HEK293 (cell line): ENCODE results near the gene OPA1.

Source experiments
- CTCF ChIA-PET: fragments of 350-600 bp; formaldehyde crosslinking; extraction: SDS; loops from one replicate; lab custom pipeline; 2021; ENCODE audit warnings: antibody characterized with exemption; lab: Yijun Ruan, JAX
- POLR2A ChIA-PET: fragments of 300-600 bp; formaldehyde crosslinking; extraction: SDS; loops from one replicate; lab custom pipeline; 2020; ENCODE audit warnings: antibody characterized with exemption, inconsistent platforms; lab: Yijun Ruan, JAX
- H3K27ac ChIP-seq: fragments of 200-500 bp; sonication (Bioruptor generic); 2 replicates; pipeline ENCODE4 v1.5.1; 2014; ENCODE audit warnings: low read depth, low read length, control low read depth, inconsistent platforms; ENCODE audit errors: extremely low read depth
- H3K36me3 ChIP-seq, 2 experiments: fragments of 200-500 bp in 1 of 2; sonication (Bioruptor generic) in 1 of 2; 1 replicate in 1 of 2; 2 replicates in 1 of 2; pipeline ENCODE4 v1.5.1; 2014 to 2017; ENCODE audit warnings: inconsistent platforms in 2 of 2, low read length in 2 of 2; ENCODE audit not compliant: control insufficient read depth in 2 of 2, insufficient read depth in 1 of 2
- H3K4me1 ChIP-seq: fragments of 200-500 bp; sonication (Bioruptor generic); 2 replicates; pipeline ENCODE4 v1.5.1; 2014; ENCODE audit warnings: mild to moderate bottlenecking, low read length, inconsistent platforms; ENCODE audit not compliant: control insufficient read depth, insufficient read depth
- H3K4me3 ChIP-seq: 2 replicates; pipeline ENCODE4 v1.5.1; 2011; ENCODE audit warnings: low read depth, mild to moderate bottlenecking, control low read depth, low read length, moderate library complexity
- H3K9me3 ChIP-seq: fragments of 200-500 bp; sonication (Bioruptor generic); 2 replicates; pipeline ENCODE4 v1.5.1; 2014; ENCODE audit warnings: low read depth, low read length, inconsistent platforms; ENCODE audit not compliant: control insufficient read depth, insufficient read depth
- OVOL3 ChIP-seq: fragments of 450-650 bp; formaldehyde crosslinking; IDR thresholded peaks from 2 replicates; pipeline ENCODE4 v1.5.1; 2016; ENCODE audit warnings: missing biosample characterization, missing genetic modification characterization
- TRIM28 ChIP-seq: IDR thresholded peaks from 2 replicates; pipeline ENCODE4 v1.6.1; 2011; ENCODE audit warnings: low read length, control low read depth, borderline replicate concordance
- ZBTB1 ChIP-seq: fragments of 450-650 bp; formaldehyde crosslinking; IDR thresholded peaks from 2 replicates; pipeline ENCODE4 v1.5.1; 2016; ENCODE audit warnings: missing biosample characterization, missing genetic modification characterization
- ZBTB20 ChIP-seq: fragments of 450-650 bp; formaldehyde crosslinking; IDR thresholded peaks from 2 replicates; pipeline ENCODE4 v1.5.1; 2016; ENCODE audit warnings: missing biosample characterization, missing genetic modification characterization
- ZBTB8A ChIP-seq: fragments of 450-650 bp; formaldehyde crosslinking; IDR thresholded peaks from 2 replicates; pipeline ENCODE4 v1.5.1; 2016; ENCODE audit warnings: missing biosample characterization, missing genetic modification characterization
- ZIC2 ChIP-seq: fragments of 450-650 bp; formaldehyde crosslinking; IDR thresholded peaks from 2 replicates; pipeline ENCODE4 v1.5.1; 2016; ENCODE audit warnings: missing biosample characterization, missing genetic modification characterization
- ZNF121 ChIP-seq: fragments of 450-650 bp; formaldehyde crosslinking; IDR thresholded peaks from 2 replicates; pipeline ENCODE4 v1.5.1; 2016; ENCODE audit warnings: missing biosample characterization, missing genetic modification characterization
- ZNF16 ChIP-seq: fragments of 450-650 bp; formaldehyde crosslinking; IDR thresholded peaks from 2 replicates; pipeline ENCODE4 v1.5.1; 2016; ENCODE audit warnings: low read depth, missing biosample characterization, missing genetic modification characterization
- ZNF174 ChIP-seq: fragments of 450-650 bp; formaldehyde crosslinking; IDR thresholded peaks from 2 replicates; pipeline ENCODE4 v1.5.0; 2017; ENCODE audit warnings: missing biosample characterization, mild to moderate bottlenecking, missing genetic modification characterization
- ZNF175 ChIP-seq: fragments of 450-650 bp; formaldehyde crosslinking; IDR thresholded peaks from 2 replicates; pipeline ENCODE4 v1.5.1; 2016; ENCODE audit warnings: missing biosample characterization, missing genetic modification characterization
- ZNF221 ChIP-seq: fragments of 450-650 bp; formaldehyde crosslinking; IDR thresholded peaks from 2 replicates; pipeline ENCODE4 v1.5.1; 2017; ENCODE audit warnings: missing biosample characterization, missing genetic modification characterization, borderline replicate concordance
- ZNF394 ChIP-seq: fragments of 450-650 bp; formaldehyde crosslinking; IDR thresholded peaks from 2 replicates; pipeline ENCODE4 v1.5.1; 2016; ENCODE audit warnings: missing biosample characterization, missing genetic modification characterization, mild to moderate bottlenecking, moderate library complexity, borderline replicate concordance
- ZNF510 ChIP-seq: fragments of 450-650 bp; formaldehyde crosslinking; IDR thresholded peaks from 2 replicates; pipeline ENCODE4 v1.5.1; 2018; ENCODE audit warnings: mild to moderate bottlenecking, missing genetic modification characterization, missing biosample characterization; ENCODE audit not compliant: insufficient replicate concordance
- ZNF548 ChIP-seq: fragments of 450-650 bp; formaldehyde crosslinking; IDR thresholded peaks from 2 replicates; pipeline ENCODE4 v1.5.1; 2016; ENCODE audit warnings: missing biosample characterization, missing genetic modification characterization
- ZNF571 ChIP-seq: fragments of 450-650 bp; formaldehyde crosslinking; IDR thresholded peaks from 2 replicates; pipeline ENCODE4 v1.5.0; 2017; ENCODE audit warnings: missing biosample characterization, missing genetic modification characterization
- ZNF600 ChIP-seq: fragments of 450-650 bp; formaldehyde crosslinking; IDR thresholded peaks from 2 replicates; pipeline ENCODE4 v1.5.1; 2016; ENCODE audit warnings: missing biosample characterization, missing genetic modification characterization
- ZNF610 ChIP-seq: fragments of 450-650 bp; formaldehyde crosslinking; IDR thresholded peaks from 2 replicates; pipeline ENCODE4 v1.5.1; 2016; ENCODE audit warnings: missing biosample characterization, missing genetic modification characterization, borderline replicate concordance
- ZNF626 ChIP-seq: fragments of 450-650 bp; sonication (Bioruptor Pico); formaldehyde crosslinking; IDR thresholded peaks from 2 replicates; pipeline ENCODE4 v1.5.1; 2018; ENCODE audit warnings: missing biosample characterization, missing genetic modification characterization, inconsistent platforms
- ZNF654 ChIP-seq: fragments of 450-650 bp; formaldehyde crosslinking; IDR thresholded peaks from 2 replicates; pipeline ENCODE4 v1.5.1; 2016; ENCODE audit warnings: low read depth, missing biosample characterization, missing genetic modification characterization
- ZNF660 ChIP-seq: fragments of 450-650 bp; IDR thresholded peaks from 2 replicates; pipeline ENCODE4 v1.5.1; 2018; ENCODE audit warnings: missing biosample characterization, mild to moderate bottlenecking, missing genetic modification characterization
- ZNF670 ChIP-seq: fragments of 450-650 bp; formaldehyde crosslinking; IDR thresholded peaks from 2 replicates; pipeline ENCODE4 v1.5.1; 2016; ENCODE audit warnings: missing biosample characterization, missing genetic modification characterization, low read depth
- ZNF785 ChIP-seq: fragments of 450-650 bp; formaldehyde crosslinking; IDR thresholded peaks from 2 replicates; pipeline ENCODE4 v1.5.1; 2016; ENCODE audit warnings: missing biosample characterization, missing genetic modification characterization
- ZNF830 ChIP-seq: fragments of 450-650 bp; IDR thresholded peaks from 2 replicates; pipeline ENCODE4 v1.5.0; 2018; ENCODE audit warnings: missing biosample characterization, missing genetic modification characterization, low read depth, mild to moderate bottlenecking, moderate library complexity
- ZNF837 ChIP-seq: fragments of 450-650 bp; formaldehyde crosslinking; IDR thresholded peaks from 2 replicates; pipeline ENCODE4 v1.5.1; 2016; ENCODE audit warnings: missing biosample characterization, missing genetic modification characterization
- ZSCAN23 ChIP-seq: fragments of 450-650 bp; formaldehyde crosslinking; IDR thresholded peaks from 2 replicates; pipeline ENCODE4 v1.5.1; 2016; ENCODE audit warnings: missing biosample characterization, missing genetic modification characterization
- TF ChIP-seq, protein P1 (sequence below): fragments of 450-650 bp; formaldehyde crosslinking; IDR thresholded peaks from 2 replicates; pipeline ENCODE4 v1.5.1; 2016; ENCODE audit warnings: missing biosample characterization, missing genetic modification characterization

The OPA1 gene

GRCh38 chr3:193656445-193656844, 63.4 kb downstream of the OPA1 start:
- Histone ChIP-seq H3K36me3 (peaks cover 5 to 84% of the 10 kb centered on the region in 2 experiments), H3K4me3 (no peak overlapping the region), H3K9me3 (no peaks in the 10 kb centered on the region), H3K27ac (no peak overlapping the region), H3K4me1 (no peaks in the 10 kb centered on the region)
- no peak for TF ChIP-seq ZNF121 (tag by site-specific recombination)
- no peak for TF ChIP-seq ZNF837 (tag by site-specific recombination)
- TF ChIP-seq ZNF610 (tag by site-specific recombination) = no peak
- TF ChIP-seq ZNF626 = no peak
- no peak for TF ChIP-seq ZNF660 (tag by site-specific recombination)
- TF ChIP-seq ZNF510 = no peak
- TF ChIP-seq ZNF175 (tag by site-specific recombination) = no peak
- TF ChIP-seq ZBTB20 = no peak
- TF ChIP-seq OVOL3 (tag by site-specific recombination) = no peak
- ChIA-PET POLR2A (no interaction called here), CTCF (interaction anchor here (0.7 kb wide), 1 partner anchor 42 kb away, joined by 3 read pairs; no protein-coding TSS in a partner anchor)

DNA sequence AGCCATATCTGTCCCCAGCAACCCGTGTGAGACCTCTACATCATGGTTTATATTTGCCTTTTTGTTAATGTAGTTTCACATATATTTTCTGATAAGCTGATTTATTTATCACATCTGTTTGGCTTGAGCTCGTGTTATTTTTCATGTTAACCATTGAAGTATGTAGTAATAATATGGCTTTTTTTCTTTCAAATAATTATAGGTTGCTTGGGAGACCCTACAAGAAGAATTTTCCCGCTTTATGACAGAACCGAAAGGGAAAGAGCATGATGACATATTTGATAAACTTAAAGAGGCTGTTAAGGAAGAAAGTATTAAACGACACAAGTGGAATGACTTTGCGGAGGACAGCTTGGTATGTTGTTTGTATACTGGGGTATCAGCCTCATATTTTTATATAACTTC, 63.9 kb downstream of the OPA1 start:
- Histone ChIP-seq H3K4me1 (no peaks in the 10 kb centered on the region), H3K4me3 (no peak overlapping the region), H3K27ac (no peak overlapping the region), H3K9me3 (no peaks in the 10 kb centered on the region), H3K36me3 (peaks cover 5 to 88% of the 10 kb centered on the region in 2 experiments)
- POLR2A ChIA-PET = no interaction called here
- TF ChIP-seq ZNF670 (tag by site-specific recombination) (no peak), ZNF660 (tag by site-specific recombination) (no peak), ZNF830 (tag by site-specific recombination) (no peak), ZNF785 (tag by site-specific recombination) (no peak), ZNF221 (tag by site-specific recombination) (no peak), ZNF654 (tag by site-specific recombination) (no peak), ZNF610 (tag by site-specific recombination) (no peak), ZBTB8A (tag by site-specific recombination) (no peak), ZNF571 (tag by site-specific recombination) (no peak), ZIC2 (tag by site-specific recombination) (no peak), ZBTB1 (tag by site-specific recombination) (no peak), ZNF16 (tag by site-specific recombination) (no peak), TRIM28 (no peak), ZSCAN23 (tag by site-specific recombination) (no peak), ZNF394 (tag by site-specific recombination) (no peak), ZNF174 (tag by site-specific recombination) (no peak), ZNF600 (no peak), ZNF626 (no peak), ZNF548 (no peak)
- TF ChIP-seq, protein P1, sequence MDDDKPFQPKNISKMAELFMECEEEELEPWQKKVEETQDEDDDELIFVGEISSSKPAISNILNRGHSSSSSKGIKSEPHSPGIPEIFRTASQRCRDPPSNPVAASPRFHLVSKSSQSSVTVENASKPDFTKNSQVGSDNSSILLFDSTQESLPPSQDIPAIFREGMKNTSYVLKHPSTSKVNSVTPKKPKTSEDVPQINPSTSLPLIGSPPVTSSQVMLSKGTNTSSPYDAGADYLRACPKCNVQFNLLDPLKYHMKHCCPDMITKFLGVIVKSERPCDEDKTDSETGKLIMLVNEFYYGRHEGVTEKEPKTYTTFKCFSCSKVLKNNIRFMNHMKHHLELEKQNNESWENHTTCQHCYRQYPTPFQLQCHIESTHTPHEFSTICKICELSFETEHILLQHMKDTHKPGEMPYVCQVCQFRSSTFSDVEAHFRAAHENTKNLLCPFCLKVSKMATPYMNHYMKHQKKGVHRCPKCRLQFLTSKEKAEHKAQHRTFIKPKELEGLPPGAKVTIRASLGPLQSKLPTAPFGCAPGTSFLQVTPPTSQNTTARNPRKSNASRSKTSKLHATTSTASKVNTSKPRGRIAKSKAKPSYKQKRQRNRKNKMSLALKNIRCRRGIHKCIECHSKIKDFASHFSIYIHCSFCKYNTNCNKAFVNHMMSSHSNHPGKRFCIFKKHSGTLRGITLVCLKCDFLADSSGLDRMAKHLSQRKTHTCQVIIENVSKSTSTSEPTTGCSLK (tag by site-specific recombination) = no peak
- CTCF ChIA-PET = interaction anchor here (0.6 to 0.7 kb wide), 2 partner anchors 42 to 659 kb away, joined by 3 read pairs; no protein-coding TSS in a partner anchor
